Gastrocnemius medialis (tissue), 4 donors: ENCODE measurements around the gene RABGAP1.

Experiments
- CTCF ChIP-seq, 5 experiments: fragments of 450-650 bp in 3 of 5; fragments of 200-600 bp in 2 of 5; sonication (generic) in 2 of 5; IDR thresholded peaks in 4 of 5; conservative IDR thresholded peaks in 1 of 5; 1 replicate in 4 of 5; 2 replicates in 1 of 5; pipeline ENCODE4 v1.5.1; 2016 to 2019; ENCODE audit warnings: antibody characterized with exemption in 5 of 5, mild to moderate bottlenecking in 3 of 5, moderate library complexity in 3 of 5
- POLR2A ChIP-seq, 2 donors: fragments of 450-650 bp; IDR thresholded peaks; one replicate each; pipeline ENCODE4 v1.6.1; 2017; ENCODE audit warnings: antibody characterized with exemption in 2 of 2, mild to moderate bottlenecking in 2 of 2, moderate library complexity in 2 of 2

DNA sequence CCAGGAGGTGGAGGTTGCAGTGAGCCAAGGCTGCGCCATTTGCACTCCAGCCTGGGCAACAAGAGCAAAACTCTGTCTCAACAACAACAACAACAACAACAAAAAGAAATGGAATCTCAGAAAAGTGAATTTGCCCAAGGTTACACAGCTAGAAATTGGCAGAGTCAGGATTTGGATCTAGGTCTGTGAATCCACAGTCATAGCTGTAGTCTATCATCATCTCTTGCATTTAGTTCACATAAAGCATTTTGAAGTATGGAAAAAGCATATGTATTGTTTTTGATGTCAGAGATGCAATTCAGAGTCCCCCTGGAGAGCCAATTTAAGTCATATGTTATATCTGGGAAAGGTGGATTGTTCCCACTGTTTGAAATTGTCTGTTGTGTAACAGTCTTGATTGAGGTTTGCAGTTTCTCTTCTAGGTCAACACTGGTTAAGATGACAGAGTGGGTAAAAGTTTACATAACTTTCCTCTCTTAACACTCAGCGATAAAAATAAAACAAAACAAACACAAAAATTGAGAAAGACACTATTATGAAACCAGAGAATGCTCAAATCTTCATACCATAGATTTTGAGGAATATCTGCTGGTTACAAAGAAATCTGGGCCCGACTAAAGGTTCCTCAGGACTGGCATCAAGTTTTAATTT, 71.2 kb downstream of the RABGAP1 start:
- TF ChIP-seq POLR2A (IDR thresholded peaks at IDR 0.05) (no peak), CTCF (IDR thresholded peaks at IDR 0.05 in 4 of 5, conservative IDR thresholded peaks at IDR 0.05 in 1 of 5) (no peak)
